Smooth muscle cell (in vitro differentiated cells): ENCODE results near the gene ACOXL. TPM values are rescaled to one million over a fixed set of nuclear protein-coding genes. Genes with fewer than 3 reads are reported as not detected.

Experiments used
- DNase-seq: peaks from one replicate; lab custom pipeline; 2025; ENCODE audit not compliant: unreplicated experiment; lab: John Stamatoyannopoulos, UW
- H2AFZ ChIP-seq: fragments of 200-600 bp; sonication (generic); 2 replicates; pipeline ENCODE4 v1.6.0; 2016; ENCODE audit warnings: antibody characterized with exemption, low read depth, mild to moderate bottlenecking
- H3F3A ChIP-seq: fragments of 200-600 bp; sonication (generic); 2 replicates; pipeline ENCODE4 v1.6.0; 2017; ENCODE audit warnings: antibody characterized with exemption, low read depth
- H3K27ac ChIP-seq: fragments of 200-600 bp; sonication (generic); 2 replicates; pipeline ENCODE4 v1.5.1; 2016; ENCODE audit warnings: low read depth, mild to moderate bottlenecking
- H3K27me3 ChIP-seq: fragments of 200-600 bp; sonication (generic); 2 replicates; pipeline ENCODE4 v1.6.1; 2016; ENCODE audit warnings: low read depth, mild to moderate bottlenecking
- H3K36me3 ChIP-seq: fragments of 200-600 bp; sonication (generic); 2 replicates; pipeline ENCODE4 v1.5.1; 2016; ENCODE audit warnings: low read depth
- H3K4me1 ChIP-seq: fragments of 200-600 bp; sonication (generic); 2 replicates; pipeline ENCODE4 v1.5.1; 2016; ENCODE audit warnings: low read depth
- H3K4me2 ChIP-seq: fragments of 200-600 bp; sonication (generic); 2 replicates; pipeline ENCODE4 v1.6.0; 2016; ENCODE audit warnings: mild to moderate bottlenecking
- H3K4me3 ChIP-seq: fragments of 200-600 bp; sonication (generic); 2 replicates; pipeline ENCODE4 v1.5.1; 2016; ENCODE audit warnings: mild to moderate bottlenecking
- H3K79me2 ChIP-seq: fragments of 200-600 bp; sonication (generic); 2 replicates; pipeline ENCODE4 v1.6.0; 2016; ENCODE audit warnings: low read depth, mild to moderate bottlenecking
- H3K9ac ChIP-seq: fragments of 200-600 bp; sonication (generic); 2 replicates; pipeline ENCODE4 v1.6.0; 2016; ENCODE audit warnings: low read depth
- H3K9me3 ChIP-seq: fragments of 200-600 bp; sonication (generic); replicated peaks from 2 replicates; pipeline ENCODE4 v1.5.1; 2016; ENCODE audit warnings: low read depth
- H4K20me1 ChIP-seq: fragments of 200-600 bp; sonication (generic); 2 replicates; pipeline ENCODE4 v1.6.0; 2016; ENCODE audit warnings: low read depth
- WGBS: methylation state at CpG from one replicate; pipeline ENCODE4 v1.1.7; 2016; ENCODE audit warnings: low lambda C conversion rate; 5-methylcytosine and 5-hydroxymethylcytosine counted together
- polyA plus RNA-seq: library from polyadenylated mRNA; unstranded; fragments of >200 nt; fragmentation: Nextera tagmentation; extraction: Ambion mirVana; gene quantifications from 2 replicates; pipeline ENCODE4 v1.2.1, GENCODE V29; 2016
- total RNA-seq: library from RNA; depleted of rRNA; stranded (reverse); fragments of >200 nt; gene quantifications from 2 replicates; pipeline ENCODE4 v1.2.3, GENCODE V29; 2014
- TF ChIP-seq, protein P1 (sequence below): fragments of 200-600 bp; sonication (generic); IDR thresholded peaks from 2 replicates; pipeline ENCODE4 v1.5.1; 2017; ENCODE audit warnings: borderline replicate concordance, mild to moderate bottlenecking, antibody characterized with exemption; ENCODE audit not compliant: insufficient read depth, poor library complexity, severe bottlenecking

ACOXL gene
- total and polyA plus RNA-seq, 2 experiments from 2014 or later, result not detected

DNA sequence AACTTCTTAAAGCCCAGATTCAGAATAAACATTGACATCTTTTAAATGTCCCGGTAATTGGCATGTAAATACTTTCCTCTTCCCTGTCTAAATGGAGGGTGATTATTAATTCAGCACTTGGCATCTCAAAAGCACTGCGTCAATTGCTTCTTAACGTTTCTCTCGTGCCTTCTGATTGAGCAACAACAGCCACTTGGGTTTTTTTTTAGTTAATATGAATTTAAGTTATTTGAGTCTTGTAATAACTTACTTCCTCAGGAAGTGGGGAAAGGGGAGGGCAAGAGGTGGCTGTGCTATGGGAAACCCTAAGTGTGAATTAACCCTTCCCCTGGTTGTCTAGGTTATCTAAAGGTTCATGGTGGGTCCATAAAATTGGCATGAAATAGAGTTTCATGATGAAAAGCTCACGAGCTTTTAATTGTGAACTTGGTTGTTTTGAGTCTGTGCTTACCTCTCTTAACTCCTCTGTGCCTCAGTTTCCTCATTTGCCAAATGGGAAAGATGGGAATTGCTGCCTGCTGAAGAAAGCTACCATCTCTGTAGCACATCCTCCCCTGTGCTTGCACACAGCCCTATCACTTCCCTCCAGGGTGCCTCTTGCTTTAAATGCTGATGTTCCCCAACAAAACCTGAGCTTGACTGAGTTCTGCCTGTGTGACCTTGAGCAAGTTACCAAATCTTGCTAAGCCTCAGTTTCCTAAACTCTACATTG, 262.0 kb downstream of the ACOXL start:
- Histone ChIP-seq H3K4me1 (no peaks in the 10 kb centered on the region), H4K20me1 (no peaks in the 10 kb centered on the region), H3K9ac (no peak overlapping the region), H3K4me3 (no peak overlapping the region), H3K27ac (no peak overlapping the region), H3K4me2 (no peak overlapping the region), H3K36me3 (no peaks in the 10 kb centered on the region), H3K27me3 (no peaks in the 10 kb centered on the region), H3F3A (no peaks in the 10 kb centered on the region), H2AFZ (no peak overlapping the region), H3K9me3 (no peaks in the 10 kb centered on the region), H3K79me2 (no peaks in the 10 kb centered on the region)
- TF ChIP-seq, protein P1, sequence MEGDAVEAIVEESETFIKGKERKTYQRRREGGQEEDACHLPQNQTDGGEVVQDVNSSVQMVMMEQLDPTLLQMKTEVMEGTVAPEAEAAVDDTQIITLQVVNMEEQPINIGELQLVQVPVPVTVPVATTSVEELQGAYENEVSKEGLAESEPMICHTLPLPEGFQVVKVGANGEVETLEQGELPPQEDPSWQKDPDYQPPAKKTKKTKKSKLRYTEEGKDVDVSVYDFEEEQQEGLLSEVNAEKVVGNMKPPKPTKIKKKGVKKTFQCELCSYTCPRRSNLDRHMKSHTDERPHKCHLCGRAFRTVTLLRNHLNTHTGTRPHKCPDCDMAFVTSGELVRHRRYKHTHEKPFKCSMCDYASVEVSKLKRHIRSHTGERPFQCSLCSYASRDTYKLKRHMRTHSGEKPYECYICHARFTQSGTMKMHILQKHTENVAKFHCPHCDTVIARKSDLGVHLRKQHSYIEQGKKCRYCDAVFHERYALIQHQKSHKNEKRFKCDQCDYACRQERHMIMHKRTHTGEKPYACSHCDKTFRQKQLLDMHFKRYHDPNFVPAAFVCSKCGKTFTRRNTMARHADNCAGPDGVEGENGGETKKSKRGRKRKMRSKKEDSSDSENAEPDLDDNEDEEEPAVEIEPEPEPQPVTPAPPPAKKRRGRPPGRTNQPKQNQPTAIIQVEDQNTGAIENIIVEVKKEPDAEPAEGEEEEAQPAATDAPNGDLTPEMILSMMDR, result no peak
- WGBS, result 87% methylated on average over 5 of the region's 5 CpGs
- no peak for DNase-seq

DNA sequence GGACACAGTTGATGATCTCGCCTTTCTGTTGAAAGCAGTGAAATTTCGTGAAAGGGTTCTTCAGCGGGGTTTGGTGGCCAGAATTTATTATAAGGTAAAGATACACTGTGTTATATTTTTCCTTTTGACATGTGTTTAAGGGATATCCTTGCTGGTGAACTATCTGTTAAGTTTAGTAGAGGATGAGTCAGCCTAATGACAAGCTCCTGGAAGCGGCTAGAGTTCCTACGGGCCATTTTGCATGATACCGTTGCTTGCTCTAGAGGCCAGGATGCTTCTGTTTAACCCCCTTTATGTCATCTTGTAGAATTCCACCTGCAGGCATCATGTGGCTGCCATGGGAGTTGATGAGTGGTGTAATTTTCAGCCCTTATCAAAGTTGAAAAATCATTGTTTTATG, 263.5 kb downstream of the ACOXL start:
- Histone ChIP-seq H3K9me3 (no peaks in the 10 kb centered on the region), H3K4me3 (no peak overlapping the region), H3K36me3 (no peaks in the 10 kb centered on the region), H3K4me2 (no peak overlapping the region), H3F3A (no peaks in the 10 kb centered on the region), H3K27me3 (no peaks in the 10 kb centered on the region), H3K27ac (no peak overlapping the region), H3K79me2 (no peaks in the 10 kb centered on the region), H2AFZ (no peak overlapping the region), H3K9ac (no peak overlapping the region), H3K4me1 (no peaks in the 10 kb centered on the region), H4K20me1 (no peaks in the 10 kb centered on the region)
- TF ChIP-seq, protein P1, result no peak
- WGBS, result 64% methylated on average over 6 of the region's 6 CpGs
- DNase-seq, result no peak

DNA sequence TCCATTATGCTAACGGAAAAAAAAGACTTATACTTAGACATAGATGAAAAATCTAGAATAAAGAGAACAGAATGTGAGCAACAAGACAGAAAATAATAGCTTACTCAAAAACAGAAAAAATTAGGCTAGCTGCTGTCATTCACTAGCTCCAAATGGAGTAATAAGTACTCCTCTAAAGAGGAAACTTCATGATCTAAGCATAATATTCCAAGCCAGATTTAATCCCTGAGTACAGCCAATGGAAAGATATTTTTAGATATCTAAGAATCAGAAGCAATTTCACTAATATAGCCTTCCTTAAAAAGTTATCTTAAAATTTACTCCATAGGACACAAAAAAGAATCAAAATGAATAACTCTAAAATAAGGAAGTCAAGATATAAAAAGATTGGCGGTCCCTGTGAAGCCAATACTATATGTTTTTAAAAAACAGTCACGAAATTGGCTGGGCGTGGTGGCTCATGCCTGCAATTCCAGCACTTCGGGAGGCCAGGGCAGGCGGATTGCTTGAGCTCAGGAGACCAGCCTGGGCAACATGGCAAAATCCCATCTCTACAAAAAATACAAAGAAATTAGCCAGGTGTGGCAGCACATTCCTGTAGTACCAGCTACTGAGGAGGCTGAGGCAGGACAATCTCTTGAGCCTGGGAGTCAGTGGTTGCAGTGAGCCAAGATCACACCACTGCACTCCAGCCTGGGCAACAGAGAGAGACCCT, 265.1 kb downstream of the ACOXL start:
- H3K9me3 ChIP-seq, result no peaks in the 10 kb centered on the region
- H3K27ac ChIP-seq, result no peak overlapping the region
- no peaks in the 10 kb centered on the region for H3K79me2 ChIP-seq
- no peak overlapping the region for H3K4me2 ChIP-seq
- 69% methylated on average over 6 of the region's 6 CpGs for WGBS
- TF ChIP-seq, protein P1, result no peak
- no peak for DNase-seq
- no peaks in the 10 kb centered on the region for H3K4me1 ChIP-seq
- H3K4me3 ChIP-seq, result no peak overlapping the region
- H3K9ac ChIP-seq, result no peak overlapping the region
- H4K20me1 ChIP-seq, result no peaks in the 10 kb centered on the region
- H2AFZ ChIP-seq, result no peak overlapping the region
- H3F3A ChIP-seq, result no peaks in the 10 kb centered on the region
- no peaks in the 10 kb centered on the region for H3K36me3 ChIP-seq
- H3K27me3 ChIP-seq, result no peaks in the 10 kb centered on the region
